GM08714 (cell line): ENCODE measurements around the gene CABCOCO1.

Source experiments
- H3K4me3 ChIP-seq: fragments of 200-500 bp; sonication (Bioruptor generic); 2 replicates; pipeline ENCODE4 v1.5.1; 2014; ENCODE audit warnings: mild to moderate bottlenecking, low read length, inconsistent platforms
- ZNF274 ChIP-seq: IDR thresholded peaks from 2 replicates; pipeline ENCODE4 v1.6.1; 2012; ENCODE audit warnings: mild to moderate bottlenecking, low read depth, low read length

Gene CABCOCO1

DNA sequence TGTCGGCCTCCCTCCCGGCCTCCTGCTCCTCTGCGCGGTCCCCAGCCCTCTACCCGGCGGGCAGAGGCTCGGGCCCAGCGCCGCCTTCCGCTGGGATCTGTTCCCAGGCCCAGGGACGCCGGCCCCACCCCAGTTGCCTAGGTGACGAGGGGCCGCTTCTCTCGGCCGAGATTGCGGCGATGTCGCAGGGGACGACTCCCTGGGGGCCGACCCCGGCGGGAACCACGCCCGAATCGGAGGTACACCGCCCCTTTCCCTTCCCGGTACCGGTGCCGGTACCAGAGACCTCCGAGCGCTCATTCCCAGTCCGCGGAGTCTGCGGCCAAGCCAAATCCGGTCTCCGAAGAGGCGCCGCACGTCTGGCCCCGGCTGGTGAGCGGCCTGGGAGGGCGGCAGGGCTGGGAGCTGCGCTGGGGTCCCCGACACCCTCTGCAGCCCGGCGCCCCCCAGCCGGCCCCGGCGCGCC is at the start of gene CABCOCO1:
Gene CABCOCO1 (plus strand): TSS at position 136 of the 466 bp plus-strand sequence. CDS start 44 bp downstream, at position 180.
- H3K4me3 ChIP-seq, result no peak within 1 kb of the TSS; the same call in 1 of the 2 replicates
- TF ChIP-seq ZNF274, result no peak

DNA sequence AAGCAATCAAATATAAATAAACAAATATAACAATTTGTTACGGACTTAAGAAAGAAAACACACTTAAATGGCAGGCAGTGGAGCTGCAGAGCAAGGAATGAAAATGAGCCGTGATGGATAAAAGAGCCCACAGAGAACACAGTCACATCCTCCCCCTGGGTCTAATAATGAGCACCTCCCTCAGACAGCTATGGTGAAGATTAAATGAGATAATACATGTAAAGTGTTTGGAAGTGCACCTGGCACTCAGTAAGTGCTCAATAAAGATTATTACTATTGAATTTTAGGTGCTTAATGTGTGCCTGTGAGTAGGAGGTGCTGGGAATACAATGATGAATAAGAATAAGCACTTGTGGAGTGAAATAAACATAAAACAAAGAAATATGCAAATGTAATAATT is 49.1 kb upstream of the CABCOCO1 start:
- H3K4me3 ChIP-seq, result no peak overlapping the region
- TF ChIP-seq ZNF274, result no peak

- no peak for TF ChIP-seq ZNF274
- no peak overlapping the region for H3K4me3 ChIP-seq
These were observed 46.1 kb upstream of the CABCOCO1 start for GRCh38 chr10:61616611-61617010.

DNA sequence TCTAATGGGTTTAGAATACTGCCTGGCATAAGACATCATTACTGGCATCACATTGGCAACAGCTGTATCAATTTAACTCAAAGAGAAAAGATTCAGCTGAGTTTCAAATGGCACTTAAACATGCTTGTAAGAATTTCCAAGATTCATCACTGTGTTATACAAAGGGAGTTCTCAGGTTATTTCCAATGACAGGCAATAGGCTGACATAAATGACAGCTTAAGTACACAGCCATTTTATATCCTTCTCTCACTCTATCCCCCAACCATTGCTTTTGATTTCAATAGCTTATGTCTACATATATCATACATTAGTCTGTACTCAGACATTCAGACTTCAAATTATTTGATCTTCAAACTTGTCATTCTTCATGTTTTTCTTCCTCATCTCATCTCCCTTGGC is 45.5 kb upstream of the CABCOCO1 start:
- no peak overlapping the region for H3K4me3 ChIP-seq
- no peak for TF ChIP-seq ZNF274

DNA sequence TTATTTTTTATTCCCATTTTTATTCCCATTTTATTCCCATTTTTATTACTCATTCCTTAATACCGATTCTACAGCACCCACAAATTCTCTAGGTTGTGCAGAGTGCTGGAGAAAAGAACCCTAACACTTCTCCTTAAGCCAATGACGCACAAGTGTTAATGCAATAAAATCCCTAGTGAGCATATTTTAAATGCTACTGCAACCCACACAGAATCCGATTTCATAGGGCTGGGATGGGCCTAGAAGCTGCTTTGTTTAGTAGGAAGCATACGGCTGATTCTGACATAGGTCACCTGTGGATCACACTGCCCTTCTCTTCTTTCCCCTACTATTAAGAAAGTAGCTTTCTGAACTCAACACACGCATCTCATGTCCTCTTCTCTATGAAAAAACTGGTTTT is 45.1 kb upstream of the CABCOCO1 start:
- TF ChIP-seq ZNF274, result no peak
- no peak overlapping the region for H3K4me3 ChIP-seq

DNA sequence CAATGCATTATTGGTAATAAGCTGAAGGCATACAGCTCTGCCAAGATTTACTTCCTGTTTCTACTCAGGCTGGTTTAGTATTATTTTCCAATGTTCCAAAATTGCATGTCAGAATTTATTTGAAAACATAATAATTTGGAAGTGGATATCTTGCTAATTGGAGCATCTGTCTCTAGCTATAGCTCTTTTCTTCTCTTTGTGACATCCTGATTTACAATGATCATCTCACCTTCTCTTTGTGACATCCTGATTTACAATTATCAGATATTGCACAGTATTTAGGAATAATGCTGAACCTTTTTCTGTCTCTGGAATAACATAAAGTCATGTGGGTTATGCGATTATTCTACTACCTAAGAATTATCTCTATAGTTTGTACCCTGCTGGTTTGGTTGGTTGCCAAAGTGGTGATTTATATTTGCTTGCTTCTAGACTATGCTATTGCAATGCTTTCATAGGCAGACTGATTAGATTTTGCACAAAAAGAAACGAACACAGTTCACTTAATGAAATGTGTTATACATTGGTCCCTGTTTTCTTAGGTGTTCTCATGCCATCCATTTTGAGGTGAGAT is 44.3 kb upstream of the CABCOCO1 start:
- TF ChIP-seq ZNF274, result no peak
- no peak overlapping the region for H3K4me3 ChIP-seq

GRCh38 chr10:61620506-61620905 is 42.2 kb upstream of the CABCOCO1 start:
- H3K4me3 ChIP-seq, result no peak overlapping the region
- TF ChIP-seq ZNF274, result no peak

DNA sequence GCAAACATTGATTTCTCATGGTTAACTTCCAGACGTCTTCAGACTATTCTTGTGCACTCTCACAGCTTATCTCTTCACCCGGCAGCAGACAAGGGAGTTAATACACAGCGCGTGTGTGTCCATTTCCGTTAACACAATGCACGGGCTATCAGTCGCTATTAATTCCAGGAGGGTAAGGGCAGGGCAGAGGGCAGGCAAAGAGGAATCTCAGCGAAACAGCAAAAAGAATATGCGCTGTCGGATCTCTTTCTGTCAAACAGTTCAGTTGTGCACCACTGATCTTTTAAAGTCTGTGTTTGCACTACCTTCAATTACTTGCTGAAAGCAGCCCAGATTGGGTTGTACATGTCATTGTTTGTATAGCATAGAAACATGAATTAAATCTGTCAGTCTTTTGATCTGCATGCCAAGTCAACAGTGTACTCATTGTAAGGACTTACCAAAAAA is 41.1 kb upstream of the CABCOCO1 start:
- no peak for TF ChIP-seq ZNF274

DNA sequence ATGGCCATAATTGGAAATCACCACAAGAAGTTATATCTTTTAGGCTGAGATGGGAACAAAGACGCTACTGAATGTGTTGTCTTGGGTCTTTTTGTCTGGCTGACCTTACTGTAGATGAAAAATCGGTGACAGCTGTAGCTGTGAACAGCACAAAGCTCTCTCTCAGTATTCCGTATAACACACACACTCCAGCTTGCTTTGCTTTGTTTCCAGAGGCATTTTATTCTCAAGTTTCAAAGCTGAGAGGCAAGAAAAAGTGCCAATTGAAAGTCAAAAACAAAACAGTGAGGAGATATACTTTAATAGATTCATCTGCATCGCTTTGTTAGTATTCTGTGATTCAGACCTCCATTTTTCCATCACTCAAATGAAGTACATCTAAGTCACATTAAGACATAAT is 39.6 kb upstream of the CABCOCO1 start:
- TF ChIP-seq ZNF274, result no peak
- no peak overlapping the region for H3K4me3 ChIP-seq

More for the DNA sequence above, 41.1 kb upstream of the CABCOCO1 start:
- no peak overlapping the region for H3K4me3 ChIP-seq

DNA sequence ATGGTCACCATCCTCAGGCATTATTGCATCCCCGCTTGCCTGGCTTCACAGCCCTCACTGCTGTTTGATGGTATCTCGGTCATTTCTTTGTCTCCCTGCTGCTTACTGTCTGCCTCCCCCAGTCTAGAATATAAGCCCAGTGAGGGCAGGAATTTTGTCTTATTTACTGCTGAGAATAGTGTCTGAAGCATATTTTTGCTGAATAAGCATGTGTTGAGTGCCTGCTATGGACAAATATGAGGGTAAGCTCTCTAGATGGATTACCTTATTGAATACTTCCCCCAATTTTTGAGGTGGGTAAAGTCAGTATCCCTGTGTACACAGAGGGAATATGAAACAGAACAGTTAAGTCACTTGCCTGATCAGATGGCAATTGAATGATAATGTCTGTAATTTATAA is 36.5 kb upstream of the CABCOCO1 start:
- H3K4me3 ChIP-seq, result no peak overlapping the region
- TF ChIP-seq ZNF274, result no peak

DNA sequence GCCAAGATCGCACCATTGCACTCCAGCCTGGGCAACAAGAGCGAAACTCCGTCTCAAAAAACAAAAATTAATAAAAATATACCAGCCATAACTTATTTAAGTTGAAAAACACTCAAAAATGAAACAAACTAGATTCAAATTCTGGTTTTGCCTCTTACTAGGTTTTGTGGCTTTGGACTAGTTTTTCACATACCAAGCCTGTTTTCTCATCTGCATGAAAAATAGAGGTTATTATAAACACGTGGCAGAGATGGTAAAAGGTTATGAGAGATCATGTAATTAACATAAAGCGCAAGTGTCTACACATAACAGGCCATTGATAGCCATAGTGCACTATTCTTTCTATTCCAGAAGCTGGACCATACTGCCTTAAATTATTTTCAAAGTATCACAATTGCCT is 35.5 kb upstream of the CABCOCO1 start:
- TF ChIP-seq ZNF274, result no peak
- no peak overlapping the region for H3K4me3 ChIP-seq

- no peak for TF ChIP-seq ZNF274
- H3K4me3 ChIP-seq, result no peak overlapping the region
These were observed 34.4 kb upstream of the CABCOCO1 start for GRCh38 chr10:61628151-61628874.

- no peak overlapping the region for H3K4me3 ChIP-seq
These were observed 33.7 kb upstream of the CABCOCO1 start for GRCh38 chr10:61628875-61629513.

GRCh38 chr10:61629576-61629975 is 33.2 kb upstream of the CABCOCO1 start:
- no peak overlapping the region for H3K4me3 ChIP-seq
- TF ChIP-seq ZNF274, result no peak

More at GRCh38 chr10:61628875-61629513, 33.7 kb upstream of the CABCOCO1 start:
- TF ChIP-seq ZNF274, result no peak
